Muscle of leg (tissue), 11 donors: ENCODE measurements around the gene GTF3C1. TPM values are rescaled to one million over a fixed set of nuclear protein-coding genes. Genes with fewer than 3 reads are reported as not detected.
A peak's percentile ranks its signal among the peaks of the same experiment; 100 is the strongest.
"Not testable (repeated sequence)": the region's sequence is repeated elsewhere in the genome, so short reads cannot be mapped to it uniquely, and the experiment has no call there.

Source experiments
- DNase-seq: peaks from one replicate; pipeline ENCODE4 v3.0.0; 2013
- H3K27ac ChIP-seq: one replicate; pipeline ENCODE4 v1.5.1; 2013; ENCODE audit warnings: mild to moderate bottlenecking, low read length, control low read depth
- H3K27me3 ChIP-seq: one replicate; pipeline ENCODE4 v1.6.1; 2013; ENCODE audit warnings: low read length; ENCODE audit not compliant: control insufficient read depth, insufficient read depth
- H3K36me3 ChIP-seq: one replicate; pipeline ENCODE4 v1.6.1; 2013; ENCODE audit warnings: low read length; ENCODE audit not compliant: control insufficient read depth, insufficient read depth
- H3K4me1 ChIP-seq: one replicate; pipeline ENCODE4 v1.6.1; 2013; ENCODE audit warnings: low read length; ENCODE audit not compliant: control insufficient read depth, insufficient read depth
- H3K4me3 ChIP-seq: one replicate; pipeline ENCODE4 v1.5.1; 2013; ENCODE audit warnings: low read length, control low read depth
- H3K9me3 ChIP-seq: replicated peaks from 2 replicates; pipeline ENCODE4 v1.6.1; 2013; ENCODE audit warnings: low read depth, low read length; ENCODE audit not compliant: control insufficient read depth
- WGBS: methylation state at CpG from one replicate; pipeline ENCODE4 v1.1.5; 2013; ENCODE audit warnings: missing lambda C conversion rate; ENCODE audit not compliant: insufficient coverage; 5-methylcytosine and 5-hydroxymethylcytosine counted together
- polyA plus RNA-seq, 8 donors: library from polyadenylated mRNA; unstranded; fragments of 120-200 nt; gene quantifications; one replicate each; pipeline versions ENCODE4 v1.2.1 to v1.2.3, GENCODE V29; 2013; ENCODE audit warnings: inconsistent platforms in 1 of 8, low replicate concordance in 1 of 8; ENCODE audit not compliant: insufficient read length in 8 of 8, insufficient read depth in 1 of 8
- total RNA-seq: library from RNA; stranded (reverse); fragments of 120-200 nt; gene quantifications from one replicate; pipeline ENCODE4 v1.2.4, GENCODE V29; 2013

Gene GTF3C1
- total and polyA plus RNA-seq, 9 donors: 40.7 to 72.0 (median 53.9) TPM

GRCh38 chr16:27570986-27571385, 21.3 kb upstream of the GTF3C1 start:
- H3K9me3 ChIP-seq, H3K27me3 ChIP-seq, H3K27ac ChIP-seq, H3K36me3 ChIP-seq, H3K4me3 ChIP-seq, DNase-seq: not testable (repeated sequence)
- peaks cover 11% of the 10 kb centered on the region for H3K4me1 ChIP-seq
- WGBS: 92% methylated on average over 5 of the region's 8 CpGs

GRCh38 chr16:27568077-27568476, 18.4 kb upstream of the GTF3C1 start:
- no peak for DNase-seq

GRCh38 chr16:27566417-27566816, 16.7 kb upstream of the GTF3C1 start:
- no peak overlapping the region for H3K27ac ChIP-seq
- peaks cover under 1% of the 10 kb centered on the region for H3K4me1 ChIP-seq
- no peak for DNase-seq
- no peak overlapping the region for H3K4me3 ChIP-seq
- 79% methylated on average over 6 of the region's 6 CpGs for WGBS
- H3K36me3 ChIP-seq: no peaks in the 10 kb centered on the region
- H3K9me3 ChIP-seq: no peaks in the 10 kb centered on the region
- H3K27me3 ChIP-seq: no peaks in the 10 kb centered on the region

More at GRCh38 chr16:27568077-27568476, 18.4 kb upstream of the GTF3C1 start:
- Histone ChIP-seq H3K27me3 (no peaks in the 10 kb centered on the region), H3K9me3 (no peaks in the 10 kb centered on the region), H3K36me3 (no peaks in the 10 kb centered on the region), H3K4me1 (peaks cover 10% of the 10 kb centered on the region), H3K4me3 (no peak overlapping the region), H3K27ac (no peak overlapping the region)
- WGBS: 93% methylated on average over 3 of the region's 4 CpGs

- Histone ChIP-seq H3K27me3 (no peaks in the 10 kb centered on the region), H3K9me3 (no peaks in the 10 kb centered on the region), H3K4me3 (no peak overlapping the region), H3K27ac (no peak overlapping the region), H3K36me3 (no peaks in the 10 kb centered on the region), H3K4me1 (peaks cover 4% of the 10 kb centered on the region)
- DNase-seq: no peak
- WGBS: 40% methylated on average over 1 of the region's 5 CpGs
These were observed 14.5 kb upstream of the GTF3C1 start for GRCh38 chr16:27564224-27564623.

- Histone ChIP-seq H3K9me3 (no peaks in the 10 kb centered on the region), H3K36me3 (peaks cover 3% of the 10 kb centered on the region), H3K4me3 (no peak overlapping the region), H3K27me3 (no peaks in the 10 kb centered on the region), H3K27ac (no peak overlapping the region), H3K4me1 (peaks cover 4% of the 10 kb centered on the region)
- DNase-seq: peak; percentile 21
- 59% methylated on average over 4 of the region's 8 CpGs for WGBS
These were observed 11.5 kb upstream of the GTF3C1 start for GRCh38 chr16:27561216-27561615.

- no peaks in the 10 kb centered on the region for H3K27me3 ChIP-seq
- no peaks in the 10 kb centered on the region for H3K9me3 ChIP-seq
- H3K27ac ChIP-seq: no peak overlapping the region
- H3K4me3 ChIP-seq: no peak overlapping the region
- WGBS: no CpG with 5 or more reads among the region's 1 CpG
- peaks cover 3% of the 10 kb centered on the region for H3K36me3 ChIP-seq
- H3K4me1 ChIP-seq: peaks cover 4% of the 10 kb centered on the region
- DNase-seq: no peak
These were observed 9.2 kb upstream of the GTF3C1 start for GRCh38 chr16:27558932-27559331.

- Histone ChIP-seq H3K4me3 (no peak overlapping the region), H3K9me3 (no peaks in the 10 kb centered on the region)
These were observed 8.7 kb upstream of the GTF3C1 start for GRCh38 chr16:27558434-27558833.

GRCh38 chr16:27556471-27556870, 6.8 kb upstream of the GTF3C1 start:
- no peaks in the 10 kb centered on the region for H3K9me3 ChIP-seq
- H3K27ac ChIP-seq: no peak overlapping the region
- no CpG with 5 or more reads among the region's 1 CpG for WGBS
- no peak overlapping the region for H3K4me3 ChIP-seq
- H3K27me3 ChIP-seq: no peaks in the 10 kb centered on the region
- DNase-seq: no peak
- H3K36me3 ChIP-seq: peaks cover 3% of the 10 kb centered on the region
- H3K4me1 ChIP-seq: peaks cover 4% of the 10 kb centered on the region

More at GRCh38 chr16:27558434-27558833, 8.7 kb upstream of the GTF3C1 start:
- no peak for DNase-seq
- no peak overlapping the region for H3K27ac ChIP-seq
- H3K36me3 ChIP-seq: peaks cover 3% of the 10 kb centered on the region
- no peaks in the 10 kb centered on the region for H3K27me3 ChIP-seq
- H3K4me1 ChIP-seq: peaks cover 4% of the 10 kb centered on the region
- no CpG with 5 or more reads among the region's 3 CpGs for WGBS

GRCh38 chr16:27551036-27551435, 1.3 kb upstream of the GTF3C1 start:
- H3K27ac ChIP-seq: no peak overlapping the region
- no peaks in the 10 kb centered on the region for H3K9me3 ChIP-seq
- no peak overlapping the region for H3K4me3 ChIP-seq
- no CpG with 5 or more reads among the region's 1 CpG for WGBS
- no peaks in the 10 kb centered on the region for H3K27me3 ChIP-seq
- H3K4me1 ChIP-seq: peaks cover 26% of the 10 kb centered on the region
- H3K36me3 ChIP-seq: no peaks in the 10 kb centered on the region
- peak; percentile 22 for DNase-seq

- peaks cover 3% of the 10 kb centered on the region for H3K36me3 ChIP-seq
- DNase-seq: peak; percentile 30
- H3K27ac ChIP-seq: peak overlapping the region; percentile 93
- H3K27me3 ChIP-seq: no peaks in the 10 kb centered on the region
- H3K4me3 ChIP-seq: peak overlapping the region; percentile 91
- 24% methylated on average over 2 of the region's 4 CpGs for WGBS
- H3K9me3 ChIP-seq: no peaks in the 10 kb centered on the region
- H3K4me1 ChIP-seq: peaks cover 26% of the 10 kb centered on the region
These were observed 838 bp upstream of the GTF3C1 start for GRCh38 chr16:27550582-27550920.

- no peak for DNase-seq
- Histone ChIP-seq H3K9me3 (no peaks in the 10 kb centered on the region), H3K4me1 (peaks cover 26% of the 10 kb centered on the region), H3K4me3 (peak overlapping the region; percentile 80), H3K36me3 (peaks cover 15% of the 10 kb centered on the region), H3K27me3 (no peaks in the 10 kb centered on the region), H3K27ac (peak overlapping the region; percentile 85)
- under 1% methylated on average over 17 of the region's 21 CpGs for WGBS
These were observed 308 bp downstream of the GTF3C1 start for GRCh38 chr16:27549464-27549745.
